Measurements from ENCODE around the gene ARFIP1.
A peak's percentile ranks its signal among the peaks of the same experiment; 100 is the strongest.

ARFIP1 gene

DNA sequence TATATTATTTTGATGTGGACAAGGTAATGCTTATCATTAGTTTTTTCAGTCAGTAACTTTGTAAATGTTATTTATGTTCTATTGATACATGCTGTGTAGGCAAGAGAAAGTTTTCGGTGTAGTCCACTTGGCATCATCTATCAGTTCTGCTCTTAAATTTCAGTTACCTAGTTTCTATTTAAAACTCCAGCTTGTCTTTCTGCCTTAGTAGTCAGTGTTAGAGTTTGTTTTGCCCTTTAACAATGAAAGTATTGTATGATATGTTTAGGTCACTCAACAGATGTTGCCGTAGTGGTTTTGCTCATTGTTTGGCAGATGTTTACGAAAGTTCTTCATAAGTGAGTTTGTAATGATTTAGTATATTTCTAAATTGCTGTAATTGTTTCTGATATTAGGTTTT, 121.5 kb downstream of the ARFIP1 start:
- no peak for DNase-seq

DNA sequence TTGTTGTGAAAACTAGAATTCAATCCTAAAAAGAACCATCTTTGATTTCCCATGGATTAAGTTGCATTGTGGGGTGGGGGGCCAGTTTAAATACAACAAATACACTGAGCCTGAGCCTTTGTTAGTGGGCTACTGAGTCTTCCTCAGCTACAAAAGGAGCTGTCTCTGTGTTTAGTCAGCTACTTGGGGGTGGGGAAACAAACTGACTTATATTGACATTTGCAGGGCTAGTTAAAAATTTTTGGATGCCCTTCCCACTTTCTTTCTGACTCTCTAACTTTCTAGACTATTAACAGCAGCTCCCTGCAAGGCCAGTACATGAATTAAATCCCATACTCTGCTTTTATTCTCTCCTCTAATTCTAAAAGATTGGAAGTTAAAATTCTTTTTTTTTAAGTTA, 123.9 kb downstream of the ARFIP1 start:
- no peak for DNase-seq

DNA sequence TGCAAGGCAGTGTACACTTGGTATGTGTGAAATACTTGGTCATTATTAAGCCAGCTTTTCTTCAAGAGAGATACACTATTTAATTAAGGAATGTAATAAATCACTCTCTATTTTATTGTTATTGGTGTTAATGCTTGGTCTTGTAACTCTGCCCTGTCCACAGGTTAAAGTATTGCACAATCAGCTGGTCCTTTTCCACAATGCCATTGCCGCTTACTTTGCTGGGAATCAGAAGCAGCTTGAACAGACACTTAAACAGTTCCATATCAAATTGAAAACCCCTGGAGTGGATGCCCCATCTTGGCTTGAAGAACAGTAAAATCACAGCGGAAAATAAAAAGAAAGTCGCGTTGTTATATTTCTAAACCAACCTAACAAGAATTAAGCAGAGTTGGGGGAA, 130.1 kb downstream of the ARFIP1 start:
- DNase-seq, result no peak

DNA sequence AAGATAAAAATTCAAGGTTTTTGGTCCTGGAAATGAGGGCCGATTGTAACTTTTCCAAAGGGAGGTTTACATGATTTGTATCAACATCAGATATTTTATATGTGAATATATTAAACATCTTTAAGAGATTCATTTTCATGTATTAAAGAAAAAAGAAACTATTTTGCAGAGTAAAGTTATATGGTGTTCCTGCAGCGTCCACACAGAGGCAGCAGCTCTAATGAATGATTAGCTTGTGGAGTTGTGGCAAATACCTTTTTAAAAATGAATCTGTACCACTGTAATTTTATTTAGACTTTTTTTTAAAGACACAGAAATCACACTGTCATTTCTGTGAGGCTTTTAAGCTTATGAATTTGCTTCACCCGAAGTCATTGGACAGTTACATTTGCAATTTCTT, 130.8 kb downstream of the ARFIP1 start:
- no peak for DNase-seq

DNA sequence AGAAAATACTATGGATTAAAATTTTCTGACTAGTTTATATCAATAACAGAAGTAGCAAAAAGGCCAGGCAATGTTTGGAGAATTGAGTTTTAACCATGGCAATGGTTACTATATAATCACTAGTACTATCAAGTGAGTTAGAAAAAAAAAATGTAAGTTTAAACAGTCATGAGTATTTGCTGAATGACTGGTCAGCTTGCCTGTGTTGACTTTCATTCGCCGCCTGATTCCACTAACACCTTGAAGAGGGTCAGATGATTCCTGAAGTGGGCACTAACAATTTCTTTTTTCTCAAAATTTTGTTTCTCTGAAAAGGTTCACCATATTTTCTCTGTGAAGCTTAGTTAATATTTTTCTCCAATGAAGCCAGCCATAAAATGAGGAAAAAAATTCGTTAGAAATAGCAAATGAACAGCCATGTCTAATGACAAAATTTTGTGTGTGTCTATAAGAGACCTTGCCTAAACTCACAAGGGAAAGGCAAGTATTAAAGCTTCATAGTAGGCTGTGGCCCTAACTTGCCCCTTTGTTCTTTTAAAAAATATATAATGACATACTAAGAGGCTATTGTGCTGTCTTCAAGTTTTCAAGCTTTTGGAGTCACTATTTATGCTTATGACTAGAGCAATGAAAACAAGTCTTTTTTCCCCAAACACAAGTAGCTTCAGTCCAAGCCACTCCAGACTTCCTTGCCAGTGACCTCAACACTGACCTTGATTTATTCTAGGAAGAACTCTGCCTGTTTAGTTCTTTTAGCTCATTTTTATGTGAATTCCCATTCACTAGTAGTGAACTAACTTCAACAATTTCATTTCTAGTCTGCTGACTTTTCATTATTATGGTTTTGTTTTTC, 138.0 kb downstream of the ARFIP1 start:
- DNase-seq, result no peak

DNA sequence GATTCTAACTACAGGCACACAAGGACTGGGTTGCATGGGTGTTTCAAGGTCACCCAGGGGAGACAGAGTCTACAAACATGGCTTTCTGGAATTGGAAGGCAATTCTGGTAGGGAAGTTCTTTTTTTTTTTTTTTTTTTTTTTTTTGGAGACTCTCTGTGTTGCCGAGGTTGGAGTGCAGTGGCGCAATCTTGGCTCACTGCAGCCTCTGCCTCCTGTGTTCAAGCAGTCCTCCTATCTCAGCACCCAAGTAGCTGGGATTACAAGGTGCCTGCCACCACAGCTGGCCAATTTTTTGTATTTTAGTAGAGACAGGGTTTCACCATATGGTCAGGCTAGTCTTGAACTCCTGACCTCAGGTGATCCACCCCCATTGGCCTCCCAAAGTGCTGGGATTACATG, 140.1 kb downstream of the ARFIP1 start:
- DNase-seq, result no peak

DNA sequence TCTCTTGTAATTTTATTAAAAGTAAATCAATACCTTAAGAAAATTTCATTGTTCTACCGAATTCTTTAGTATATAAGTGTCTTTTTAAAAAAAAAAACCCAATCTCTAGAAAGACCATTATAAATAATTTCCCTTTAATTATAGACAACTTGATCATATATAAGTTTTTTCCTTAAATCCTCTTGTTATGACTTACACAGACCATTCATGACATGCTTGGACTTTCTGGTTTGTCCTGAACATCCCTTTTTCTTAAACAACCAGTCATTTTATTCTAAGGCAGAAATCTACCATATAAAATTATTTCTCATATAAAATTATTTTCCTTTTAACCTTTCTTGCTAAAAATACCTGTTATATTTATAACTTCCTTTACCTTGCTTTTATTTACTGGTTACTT, 141.0 kb downstream of the ARFIP1 start:
- no peak for DNase-seq

DNA sequence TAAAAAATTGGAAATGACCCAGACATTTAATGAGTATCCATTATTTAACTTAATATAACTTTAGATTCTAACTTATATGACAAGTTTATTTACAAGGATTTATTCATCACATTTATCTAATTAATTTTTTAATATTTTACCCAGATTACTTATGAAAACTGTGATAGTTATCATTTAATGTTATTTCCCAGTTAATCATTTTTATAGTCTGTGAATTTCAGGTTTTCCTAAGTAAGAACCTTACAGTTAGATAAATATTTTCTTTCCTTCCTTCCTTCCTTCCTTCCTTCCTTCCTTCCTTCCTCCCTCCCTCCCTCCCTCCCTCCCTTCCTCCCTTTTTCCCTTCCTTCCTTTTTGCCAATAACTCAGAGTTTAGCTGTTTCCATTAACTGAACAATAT, 141.5 kb downstream of the ARFIP1 start:
- DNase-seq, result no peak

DNA sequence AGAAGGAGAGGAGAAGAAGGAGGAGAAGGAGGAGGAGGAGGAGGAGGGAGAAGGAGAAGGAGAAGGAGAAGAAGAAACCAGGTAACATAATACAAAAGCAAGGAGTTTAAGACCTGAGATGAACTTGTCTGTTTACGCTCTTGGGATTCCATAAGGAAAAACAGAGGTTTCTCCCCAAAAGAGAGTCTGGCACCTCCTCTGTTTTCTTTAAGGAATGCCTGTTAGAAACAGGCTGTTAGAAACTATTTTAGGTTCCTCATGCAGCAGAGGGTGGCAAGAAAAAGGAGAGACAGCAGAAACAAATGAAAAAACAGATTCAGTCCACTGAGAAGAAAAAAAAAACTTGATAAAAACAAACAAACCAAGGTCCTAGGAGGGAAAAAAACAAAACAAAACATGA, 146.1 kb downstream of the ARFIP1 start:
- no peak for DNase-seq

DNA sequence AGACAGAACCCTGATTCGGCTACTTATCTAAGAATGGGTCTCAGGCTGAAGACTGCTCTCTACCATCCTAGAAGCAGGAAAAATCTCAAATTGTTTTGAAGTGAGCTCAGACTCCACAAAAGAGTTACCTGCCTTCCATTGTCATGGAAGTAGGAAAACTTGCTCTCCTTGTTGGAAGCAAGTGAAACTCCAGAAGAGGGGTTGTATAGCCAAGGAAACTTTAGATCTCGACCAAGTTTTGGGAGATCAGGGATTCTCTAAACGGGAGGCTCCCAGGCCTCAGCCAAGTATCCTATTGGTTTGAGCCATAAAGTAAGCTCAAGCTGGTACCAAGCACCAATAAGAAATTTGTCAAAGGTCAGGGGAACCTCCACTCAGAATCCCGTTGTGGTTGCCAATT, 147.2 kb downstream of the ARFIP1 start:
- no peak for DNase-seq

DNA sequence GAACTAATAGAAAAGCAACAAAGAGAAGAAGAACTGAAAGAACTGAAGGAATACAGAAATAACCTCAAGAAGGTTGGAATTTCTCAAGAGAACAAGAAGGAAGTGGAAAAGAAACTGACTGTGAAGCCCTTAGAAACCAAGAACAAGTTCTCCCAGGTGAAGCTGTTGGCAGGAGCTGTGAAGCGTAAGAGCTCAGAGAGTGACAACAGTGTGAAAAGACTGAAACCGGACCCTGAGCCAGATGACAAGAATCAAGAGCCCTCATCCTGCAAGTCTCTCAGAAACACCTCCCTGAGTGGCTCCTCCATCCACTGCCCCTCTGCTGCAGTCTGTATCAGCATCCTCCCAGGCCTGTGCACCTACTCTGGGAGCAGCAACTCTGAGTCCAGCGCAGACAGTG, 148.0 kb downstream of the ARFIP1 start:
- no peak for DNase-seq

DNA sequence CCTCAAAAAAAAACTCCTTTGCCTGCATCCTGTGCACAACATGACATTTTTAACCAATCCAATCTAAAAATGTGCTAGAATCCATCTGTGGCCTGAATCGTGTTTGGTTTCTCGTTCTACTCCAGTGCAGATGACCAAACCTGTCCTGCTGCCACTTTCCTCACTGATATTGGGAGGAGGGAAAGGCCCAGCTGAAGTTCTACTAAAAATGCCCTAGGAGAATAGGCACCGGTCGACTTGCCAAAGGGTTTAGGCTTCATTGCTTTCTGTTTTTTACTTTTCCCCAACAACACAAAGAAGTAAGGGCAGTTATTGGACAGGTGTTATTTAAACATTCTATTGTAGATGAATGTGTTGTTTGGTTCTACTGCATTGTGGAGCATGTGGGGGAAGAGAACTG, 148.5 kb downstream of the ARFIP1 start:
- no peak for DNase-seq

DNA sequence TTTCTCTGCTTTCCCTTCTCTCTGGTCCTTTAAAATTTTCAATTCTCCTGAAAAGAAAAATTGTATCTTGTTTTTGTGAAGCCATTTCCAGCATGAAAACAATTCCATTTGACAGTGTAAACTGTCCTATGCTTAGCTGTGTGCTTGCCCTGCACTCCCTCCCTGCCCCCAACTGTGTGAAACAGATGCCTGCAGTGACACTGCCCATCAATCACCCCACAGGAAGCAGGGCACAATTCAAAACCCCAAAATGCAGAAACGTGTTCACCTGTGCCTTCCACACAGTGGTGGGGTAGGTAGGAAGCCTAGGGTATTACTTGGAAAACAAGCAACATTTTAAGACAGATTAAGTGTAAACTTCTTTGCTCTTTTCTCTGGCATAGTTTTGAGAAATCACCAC, 150.1 kb downstream of the ARFIP1 start:
- DNase-seq, result no peak

DNA sequence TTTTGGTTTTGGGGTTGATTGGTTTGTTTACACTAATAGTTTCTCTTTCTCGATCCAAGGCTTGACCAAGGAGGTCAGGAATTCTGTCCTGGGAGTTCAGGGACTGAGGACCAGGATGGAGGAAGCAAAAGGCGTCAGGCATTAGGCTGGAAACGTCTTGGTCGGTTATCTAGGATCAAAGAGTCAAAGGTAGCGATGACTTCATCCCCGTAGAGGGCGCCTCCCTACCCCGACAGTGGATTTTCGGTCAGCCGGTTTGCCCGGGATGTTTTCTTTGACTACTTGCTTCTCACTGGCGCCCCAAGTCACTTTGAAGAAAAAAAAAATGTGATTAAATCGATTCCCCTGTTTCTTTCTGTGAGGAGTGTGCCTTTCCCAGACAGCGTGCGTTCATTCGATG, 155.4 kb downstream of the ARFIP1 start:
- DNase-seq, result peak; percentile 26

DNA sequence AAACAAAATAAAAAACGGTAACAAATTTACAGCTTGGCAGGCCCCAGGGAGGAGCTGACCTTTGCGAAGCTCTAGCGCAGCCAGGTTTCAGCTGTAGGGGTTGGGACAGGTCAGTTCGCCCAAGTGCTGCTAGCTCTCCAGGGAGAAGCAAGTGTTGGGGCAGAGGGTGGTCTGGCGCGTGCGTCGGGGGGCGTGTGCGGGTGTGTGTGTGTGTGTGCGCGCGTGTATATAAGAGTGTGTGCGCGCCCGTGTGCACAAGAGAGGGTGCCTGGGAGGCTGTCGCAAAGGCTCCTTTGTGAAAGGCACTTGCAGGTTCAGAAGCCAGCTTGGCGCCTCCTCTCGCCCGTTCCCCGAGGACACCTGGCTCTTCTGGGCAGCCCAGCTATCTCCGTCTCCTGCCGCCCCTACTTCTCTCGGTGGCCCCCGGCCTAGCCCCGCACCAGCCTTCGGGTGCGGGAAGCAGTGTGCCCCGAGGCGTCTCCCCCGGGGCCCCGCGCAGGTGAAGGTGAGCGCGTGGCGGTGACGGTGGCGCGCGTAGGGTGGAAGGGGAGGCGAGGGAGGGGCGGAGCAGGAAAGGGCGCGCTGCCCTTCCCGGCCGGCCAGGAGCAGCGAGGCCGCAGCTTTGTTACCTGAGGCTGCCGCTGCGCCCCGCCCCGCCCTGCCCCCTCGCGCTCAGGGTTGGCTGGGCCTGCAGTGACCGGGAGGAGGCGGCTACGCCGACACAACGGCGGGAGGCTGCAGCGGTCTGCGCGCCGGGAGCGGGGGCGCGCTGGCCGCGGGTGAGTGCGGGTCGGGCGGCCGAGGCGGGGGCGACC, 156.1 kb downstream of the ARFIP1 start, which contains the start of gene FHDC1:
Gene FHDC1, plus strand, starts transcription at position 693 of the 815 bp plus-strand sequence. CDS start 6,735 bp downstream, outside the sequence.
- DNase-seq, result peak; percentile 35

DNA sequence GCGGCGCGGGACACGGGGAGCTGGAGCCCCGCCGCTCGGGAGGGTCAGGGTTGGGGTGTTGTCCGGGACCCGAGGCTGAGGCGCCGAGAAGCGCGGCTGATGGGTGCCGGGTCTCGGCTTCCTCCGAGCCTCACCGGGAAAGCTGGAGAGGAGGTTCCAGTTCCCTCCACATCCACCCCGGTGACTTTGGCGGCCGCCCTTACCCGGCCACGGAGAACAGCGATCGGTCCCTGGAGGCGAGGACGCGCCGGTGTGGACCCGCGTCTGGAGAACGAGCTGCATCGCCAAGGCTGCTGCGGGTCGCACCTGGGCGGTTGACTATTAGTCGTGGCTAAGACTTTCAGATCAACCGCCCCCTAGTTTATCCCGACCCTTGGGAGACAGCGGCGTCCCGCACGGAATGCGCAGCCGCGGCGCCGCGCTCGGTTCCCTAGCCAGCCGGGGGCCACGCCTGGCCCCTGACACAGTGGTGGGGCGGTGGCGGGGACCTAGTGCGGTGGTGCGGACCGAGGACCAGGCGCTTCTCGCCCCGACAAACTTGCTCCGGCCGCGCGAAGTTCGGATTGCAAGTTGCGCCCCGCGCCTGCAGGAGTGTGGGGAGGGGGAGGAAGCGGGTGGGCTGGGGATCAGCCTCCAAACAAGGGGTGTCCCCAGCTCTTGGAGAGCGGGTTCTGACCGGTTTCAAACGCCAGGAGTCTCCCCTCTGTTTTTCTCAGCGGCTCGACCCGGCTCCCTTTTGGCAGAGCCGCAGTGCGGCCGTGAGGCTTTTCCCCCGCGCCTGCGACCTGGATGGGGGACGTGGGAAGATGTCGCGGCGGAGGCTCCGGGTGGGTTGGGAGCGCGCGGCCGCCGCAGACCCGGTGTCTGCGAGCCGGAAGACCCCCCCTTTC, 156.9 kb downstream of the ARFIP1 start:
- DNase-seq, result peak; percentile 8

DNA sequence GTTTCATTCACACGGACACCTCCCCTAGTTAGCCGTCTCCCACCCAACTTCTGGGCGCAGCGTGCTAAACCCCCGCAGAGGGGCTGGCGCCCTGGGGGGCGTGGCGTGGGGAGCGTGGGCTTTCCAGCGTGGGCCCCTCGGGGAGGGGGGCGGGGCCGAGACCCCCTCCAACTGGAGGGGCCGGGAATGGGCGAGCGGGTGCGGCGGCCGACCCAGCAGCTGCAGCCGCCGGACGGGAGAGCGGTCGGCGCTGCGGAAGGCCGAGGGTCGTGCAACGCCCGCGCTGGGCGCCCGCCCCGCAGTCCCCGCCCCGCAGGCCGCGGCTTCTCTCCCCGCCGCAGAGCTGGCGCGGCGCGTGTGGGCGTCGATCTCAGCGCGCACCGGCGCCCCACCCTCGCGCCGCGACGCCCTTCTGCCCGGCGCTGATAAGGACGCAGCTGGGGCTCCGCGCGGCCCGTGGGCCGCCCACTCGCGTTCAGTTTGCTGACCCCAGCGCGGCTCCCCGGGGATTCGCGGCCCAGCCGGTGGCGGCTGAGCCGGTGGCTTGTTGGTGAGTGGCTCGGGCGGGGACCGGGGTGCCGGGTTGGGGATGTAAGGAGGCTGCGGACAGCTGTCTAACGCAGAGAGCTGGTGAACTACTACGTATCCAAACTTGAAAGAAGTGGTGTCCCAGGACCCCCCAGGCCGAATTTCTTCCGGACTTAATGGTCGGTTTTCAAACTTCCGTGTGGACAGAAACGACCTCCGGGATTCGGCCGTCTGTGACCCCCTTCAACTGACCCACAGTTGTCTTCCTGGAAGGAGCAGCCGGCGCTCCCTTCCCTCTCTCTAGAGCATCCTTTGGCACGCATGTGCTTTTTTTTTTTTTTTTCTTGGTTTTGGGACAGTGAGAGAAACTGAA, 157.8 kb downstream of the ARFIP1 start:
- DNase-seq, result peak; percentile 7

DNA sequence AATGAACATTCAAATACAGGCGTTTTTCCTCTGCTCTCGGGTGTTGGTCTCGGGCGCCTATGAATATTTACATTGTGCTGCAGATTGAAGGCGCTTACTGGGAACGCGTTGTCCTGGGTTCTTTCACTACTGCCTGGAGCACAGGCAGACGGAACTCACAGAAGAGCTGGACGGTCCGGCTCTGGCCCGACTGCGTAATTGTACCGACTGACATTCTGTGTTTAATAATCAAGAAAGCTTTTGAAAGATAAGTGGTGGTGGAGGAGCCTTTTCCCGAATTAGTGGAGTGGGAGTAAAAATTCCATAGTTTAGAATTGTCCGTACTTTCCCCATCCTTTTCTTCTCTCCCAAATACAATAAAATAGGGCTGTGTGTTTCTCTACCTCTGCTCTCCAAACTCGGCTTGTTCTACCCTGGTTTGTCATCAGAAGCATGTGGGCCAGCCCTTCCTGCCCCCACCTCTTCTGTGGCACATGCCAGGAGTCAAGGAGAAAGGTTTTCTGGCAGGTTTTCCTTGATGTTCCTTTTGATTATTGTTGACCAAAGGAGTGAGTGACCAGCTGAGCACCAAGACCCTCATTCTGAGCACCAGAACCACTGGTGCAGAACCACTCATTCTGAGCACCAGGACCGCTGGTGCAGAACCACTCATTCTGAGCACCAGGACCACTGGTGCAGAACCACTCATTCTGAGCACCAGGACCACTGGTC, 158.6 kb downstream of the ARFIP1 start:
- DNase-seq, result peak; percentile 2

DNA sequence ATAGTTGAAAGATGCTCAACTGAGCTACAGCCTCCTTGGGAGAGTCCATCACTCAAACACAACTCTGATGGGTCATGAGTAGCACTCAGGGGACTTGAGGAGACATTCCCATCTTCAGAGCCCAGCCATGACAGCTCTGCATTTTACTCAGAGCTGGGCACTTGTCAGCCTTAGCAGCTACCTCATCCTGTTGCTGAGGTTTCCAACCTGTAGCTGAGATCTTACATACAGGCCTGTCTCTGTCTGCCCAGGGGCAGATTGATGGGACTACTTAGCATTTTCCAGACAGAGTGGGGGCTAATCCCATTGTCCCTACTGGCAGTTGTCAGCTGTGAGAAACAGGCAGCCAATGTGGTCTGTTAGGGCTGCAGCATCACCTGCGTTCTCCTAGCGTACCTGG, 159.9 kb downstream of the ARFIP1 start:
- no peak for DNase-seq

DNA sequence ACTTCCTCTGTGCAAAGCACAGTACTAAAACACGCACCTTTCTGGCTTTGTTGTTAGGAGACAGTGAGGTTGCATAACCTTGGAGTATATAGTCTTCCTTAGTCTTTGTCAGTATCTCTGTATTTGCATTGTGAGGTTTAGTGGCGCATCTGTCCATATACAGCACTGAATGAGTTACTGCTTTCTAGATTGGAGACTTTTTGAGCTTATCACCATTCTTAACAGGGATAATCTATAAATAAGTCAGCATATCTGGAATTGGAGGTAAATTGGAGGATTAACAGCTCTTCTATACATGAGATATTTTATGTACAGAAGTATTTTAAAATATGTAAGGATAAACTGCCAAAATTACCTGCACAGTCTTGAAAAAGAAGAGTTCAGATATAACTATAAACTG, 160.7 kb downstream of the ARFIP1 start:
- DNase-seq, result no peak

DNA sequence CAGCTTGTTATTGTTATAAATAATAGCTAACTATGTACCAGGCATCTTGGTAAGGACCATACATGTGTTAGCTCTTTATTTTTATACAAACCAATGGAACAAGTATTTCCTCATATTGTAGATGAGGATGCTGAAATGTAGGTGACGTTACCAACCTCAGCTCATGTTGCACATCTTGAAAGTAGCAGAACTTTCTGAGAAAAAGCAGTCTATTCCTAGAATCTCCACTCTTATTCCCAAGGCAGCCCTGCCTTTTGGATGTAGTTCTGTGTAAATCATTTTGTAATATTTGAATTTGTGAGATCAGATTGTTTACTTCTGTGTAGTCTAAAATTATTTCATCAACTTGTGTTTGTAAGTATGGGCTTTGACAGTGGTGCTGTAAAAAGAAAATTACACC, 161.7 kb downstream of the ARFIP1 start:
- DNase-seq, result no peak

All from RPMI8226 (cell line).